Measurements from ENCODE around the gene MEX3B.

Gene MEX3B

GRCh38 chr15:82066455-82066854 lies 20.6 kb upstream of the MEX3B start:
- Histone ChIP-seq H3K4me3 (ENCODE audit: low read length) (no peak overlapping the region), H3K27ac (ENCODE audit: low read depth, low read length) (no peak overlapping the region)
- WGBS = 90% methylated on average over 4 of the region's 4 CpGs

GRCh38 chr15:82064824-82065223 lies 19.0 kb upstream of the MEX3B start:
- H3K9ac ChIP-seq (ENCODE audit: low read depth, low read length) = no peak overlapping the region
- WGBS = 94% methylated on average over 5 of the region's 5 CpGs
- no peak overlapping the region for H3K27ac ChIP-seq (ENCODE audit: low read depth, low read length)
- H3K27me3 ChIP-seq (ENCODE audit: insufficient read depth, low read length) = peaks cover 45% of the 10 kb centered on the region
- peaks cover 7% of the 10 kb centered on the region for H3K4me1 ChIP-seq (ENCODE audit: insufficient read depth, low read length)
- no peaks in the 10 kb centered on the region for H3K36me3 ChIP-seq (ENCODE audit: insufficient read depth, low read length)
- H3K4me3 ChIP-seq (ENCODE audit: low read length) = no peak overlapping the region
- no peaks in the 10 kb centered on the region for H3K9me3 ChIP-seq (ENCODE audit: insufficient read depth, low read depth, low read length)

More at GRCh38 chr15:82066455-82066854, 20.6 kb upstream of the MEX3B start:
- H3K27me3 ChIP-seq (ENCODE audit: insufficient read depth, low read length) = peaks cover 33% of the 10 kb centered on the region
- H3K36me3 ChIP-seq (ENCODE audit: insufficient read depth, low read length) = no peaks in the 10 kb centered on the region
- no peaks in the 10 kb centered on the region for H3K9me3 ChIP-seq (ENCODE audit: insufficient read depth, low read depth, low read length)
- H3K4me1 ChIP-seq (ENCODE audit: insufficient read depth, low read length) = peaks cover 7% of the 10 kb centered on the region
- H3K9ac ChIP-seq (ENCODE audit: low read depth, low read length) = no peak overlapping the region

GRCh38 chr15:82062479-82063454 lies 16.9 kb upstream of the MEX3B start:
- Histone ChIP-seq H3K36me3 (ENCODE audit: insufficient read depth, low read length) (no peaks in the 10 kb centered on the region), H3K27me3 (ENCODE audit: insufficient read depth, low read length) (peaks cover 65% of the 10 kb centered on the region), H3K4me1 (ENCODE audit: insufficient read depth, low read length) (peaks cover 17% of the 10 kb centered on the region), H3K9me3 (ENCODE audit: insufficient read depth, low read depth, low read length) (no peaks in the 10 kb centered on the region), H3K4me3 (ENCODE audit: low read length) (peak overlapping the region; percentile 43), H3K9ac (ENCODE audit: low read depth, low read length) (peak overlapping the region; percentile 32; the same call in 1 of the 2 replicates), H3K27ac (ENCODE audit: low read depth, low read length) (no peak overlapping the region)
- WGBS = 38% methylated on average over 20 of the region's 20 CpGs

- 91% methylated on average over 5 of the region's 5 CpGs for WGBS
- Histone ChIP-seq H3K36me3 (ENCODE audit: insufficient read depth, low read length) (no peaks in the 10 kb centered on the region), H3K9ac (ENCODE audit: low read depth, low read length) (no peak overlapping the region), H3K27ac (ENCODE audit: low read depth, low read length) (no peak overlapping the region), H3K27me3 (ENCODE audit: insufficient read depth, low read length) (peaks cover 81% of the 10 kb centered on the region), H3K4me3 (ENCODE audit: low read length) (no peak overlapping the region), H3K4me1 (ENCODE audit: insufficient read depth, low read length) (peaks cover 30% of the 10 kb centered on the region), H3K9me3 (ENCODE audit: insufficient read depth, low read depth, low read length) (no peaks in the 10 kb centered on the region)
Observed at GRCh38 chr15:82060817-82061216, 15.0 kb upstream of the MEX3B start.

GRCh38 chr15:82058517-82059204 lies 12.8 kb upstream of the MEX3B start:
- peaks cover 30% of the 10 kb centered on the region for H3K4me1 ChIP-seq (ENCODE audit: insufficient read depth, low read length)
- H3K27ac ChIP-seq (ENCODE audit: low read depth, low read length) = no peak overlapping the region
- no peaks in the 10 kb centered on the region for H3K9me3 ChIP-seq (ENCODE audit: insufficient read depth, low read depth, low read length)
- no peaks in the 10 kb centered on the region for H3K36me3 ChIP-seq (ENCODE audit: insufficient read depth, low read length)
- H3K9ac ChIP-seq (ENCODE audit: low read depth, low read length) = no peak overlapping the region
- 9% methylated on average over 2 of the region's 2 CpGs for WGBS
- peaks cover 68% of the 10 kb centered on the region for H3K27me3 ChIP-seq (ENCODE audit: insufficient read depth, low read length)
- H3K4me3 ChIP-seq (ENCODE audit: low read length) = peak overlapping the region; percentile 53

GRCh38 chr15:82058026-82058425 lies 12.2 kb upstream of the MEX3B start:
- Histone ChIP-seq H3K27ac (ENCODE audit: low read depth, low read length) (no peak overlapping the region), H3K27me3 (ENCODE audit: insufficient read depth, low read length) (peaks cover 62% of the 10 kb centered on the region)

DNA sequence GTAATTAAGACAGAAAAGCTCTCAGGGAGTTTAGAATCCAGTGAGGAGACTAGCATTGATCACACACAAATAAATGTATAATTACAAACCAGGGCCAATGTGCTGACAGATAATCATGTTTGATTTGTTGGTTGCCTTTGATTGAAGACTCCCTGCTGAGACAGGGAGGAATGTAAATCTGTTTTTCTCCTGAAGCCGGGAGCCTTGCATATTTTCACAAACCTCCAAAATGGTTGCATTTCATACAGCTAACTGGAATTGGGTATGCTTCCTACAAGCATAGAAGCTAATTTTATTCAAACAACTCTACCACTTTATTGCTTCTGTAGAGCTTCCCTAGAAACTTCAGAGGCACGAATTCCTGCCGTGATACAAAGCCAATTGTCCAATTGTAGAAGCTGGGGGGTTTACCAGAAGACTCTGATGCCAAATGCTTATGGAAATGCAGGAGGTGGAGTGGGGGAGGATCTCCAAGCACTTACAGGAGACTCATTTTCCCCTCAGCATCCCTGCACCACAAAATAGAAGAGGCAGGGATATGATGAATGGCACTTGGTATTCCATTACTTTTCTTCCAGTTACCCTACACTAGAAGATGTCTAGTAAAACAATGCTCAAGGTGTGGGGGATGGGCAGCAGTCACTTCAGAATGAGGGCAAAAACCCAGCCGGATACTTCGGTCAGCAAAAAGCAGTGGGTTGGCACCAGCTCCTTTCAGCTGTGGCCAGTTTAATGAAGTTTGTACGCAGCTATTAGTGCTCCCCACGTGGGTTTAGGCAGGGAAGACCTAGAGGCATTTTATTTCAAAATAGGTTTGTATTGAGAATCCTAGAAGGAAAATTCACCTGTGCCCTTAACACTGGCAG lies 11.4 kb upstream of the MEX3B start:
- WGBS = 12% methylated on average over 7 of the region's 7 CpGs
- Histone ChIP-seq H3K27ac (ENCODE audit: low read depth, low read length) (no peak overlapping the region), H3K36me3 (ENCODE audit: insufficient read depth, low read length) (no peaks in the 10 kb centered on the region), H3K9ac (ENCODE audit: low read depth, low read length) (no peak overlapping the region), H3K4me1 (ENCODE audit: insufficient read depth, low read length) (peaks cover 24% of the 10 kb centered on the region), H3K4me3 (ENCODE audit: low read length) (peak overlapping the region; percentile 53), H3K27me3 (ENCODE audit: insufficient read depth, low read length) (peaks cover 54% of the 10 kb centered on the region), H3K9me3 (ENCODE audit: insufficient read depth, low read depth, low read length) (no peaks in the 10 kb centered on the region)

More at GRCh38 chr15:82058026-82058425, 12.2 kb upstream of the MEX3B start:
- no peaks in the 10 kb centered on the region for H3K36me3 ChIP-seq (ENCODE audit: insufficient read depth, low read length)
- H3K4me3 ChIP-seq (ENCODE audit: low read length) = peak overlapping the region; percentile 53
- 9% methylated on average over 11 of the region's 14 CpGs for WGBS
- H3K4me1 ChIP-seq (ENCODE audit: insufficient read depth, low read length) = peaks cover 30% of the 10 kb centered on the region
- 0 out of 2 replicates have a peak overlapping the region, but pooled peaks have one; percentile 11 for H3K9ac ChIP-seq (ENCODE audit: low read depth, low read length)
- H3K9me3 ChIP-seq (ENCODE audit: insufficient read depth, low read depth, low read length) = no peaks in the 10 kb centered on the region

DNA sequence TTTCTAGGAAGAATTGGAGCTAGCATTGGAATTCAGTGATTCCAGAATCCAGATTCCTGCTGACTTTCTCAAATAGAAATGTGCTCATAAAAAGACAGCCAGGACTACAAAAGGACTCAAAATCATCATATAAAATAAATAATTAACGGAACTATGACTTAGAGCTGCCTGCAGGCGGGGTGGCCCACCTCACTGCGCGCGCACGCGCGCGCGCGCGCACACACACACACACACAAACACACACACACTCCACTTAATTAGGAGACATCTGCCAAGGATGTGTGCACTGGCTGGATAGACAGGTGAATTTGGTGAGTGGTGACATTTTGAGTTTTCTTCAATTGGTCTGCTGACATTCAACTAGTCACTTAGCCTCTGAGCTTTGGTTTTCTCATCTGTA lies 6.9 kb upstream of the MEX3B start:
- Histone ChIP-seq H3K9ac (ENCODE audit: low read depth, low read length) (no peak overlapping the region), H3K36me3 (ENCODE audit: insufficient read depth, low read length) (no peaks in the 10 kb centered on the region), H3K27me3 (ENCODE audit: insufficient read depth, low read length) (peaks cover 41% of the 10 kb centered on the region), H3K27ac (ENCODE audit: low read depth, low read length) (no peak overlapping the region), H3K4me3 (ENCODE audit: low read length) (no peak overlapping the region), H3K9me3 (ENCODE audit: insufficient read depth, low read depth, low read length) (no peaks in the 10 kb centered on the region), H3K4me1 (ENCODE audit: insufficient read depth, low read length) (peaks cover 19% of the 10 kb centered on the region)
- 94% methylated on average over 12 of the region's 12 CpGs for WGBS

GRCh38 chr15:82051664-82052063 lies 5.8 kb upstream of the MEX3B start:
- Histone ChIP-seq H3K4me3 (ENCODE audit: low read length) (no peak overlapping the region), H3K36me3 (ENCODE audit: insufficient read depth, low read length) (no peaks in the 10 kb centered on the region), H3K9me3 (ENCODE audit: insufficient read depth, low read depth, low read length) (no peaks in the 10 kb centered on the region), H3K27ac (ENCODE audit: low read depth, low read length) (no peak overlapping the region), H3K9ac (ENCODE audit: low read depth, low read length) (no peak overlapping the region), H3K27me3 (ENCODE audit: insufficient read depth, low read length) (peaks cover 34% of the 10 kb centered on the region), H3K4me1 (ENCODE audit: insufficient read depth, low read length) (peaks cover 9% of the 10 kb centered on the region)
- WGBS = 91% methylated on average over 6 of the region's 6 CpGs

- Histone ChIP-seq H3K27ac (ENCODE audit: low read depth, low read length) (no peak overlapping the region), H3K27me3 (ENCODE audit: insufficient read depth, low read length) (peaks cover 31% of the 10 kb centered on the region), H3K4me3 (ENCODE audit: low read length) (no peak overlapping the region), H3K4me1 (ENCODE audit: insufficient read depth, low read length) (peaks cover 6% of the 10 kb centered on the region; the same call in 1 of the 2 replicates), H3K36me3 (ENCODE audit: insufficient read depth, low read length) (no peaks in the 10 kb centered on the region), H3K9ac (ENCODE audit: low read depth, low read length) (no peak overlapping the region), H3K9me3 (ENCODE audit: insufficient read depth, low read depth, low read length) (no peaks in the 10 kb centered on the region)
- 91% methylated on average over 8 of the region's 8 CpGs for WGBS
Observed at GRCh38 chr15:82048811-82049210, 3.0 kb upstream of the MEX3B start.
